Measurements from ENCODE around the gene CPTP. TPM values are rescaled to one million over a fixed set of nuclear protein-coding genes. Genes with fewer than 3 reads are reported as not detected.

CPTP gene
- total and polyA plus RNA-seq, 2 of the 13 experiments (the other 11 are each of a cell fraction or from before 2014, with no cell fraction given), result 5.5 to 9.3 TPM

DNA sequence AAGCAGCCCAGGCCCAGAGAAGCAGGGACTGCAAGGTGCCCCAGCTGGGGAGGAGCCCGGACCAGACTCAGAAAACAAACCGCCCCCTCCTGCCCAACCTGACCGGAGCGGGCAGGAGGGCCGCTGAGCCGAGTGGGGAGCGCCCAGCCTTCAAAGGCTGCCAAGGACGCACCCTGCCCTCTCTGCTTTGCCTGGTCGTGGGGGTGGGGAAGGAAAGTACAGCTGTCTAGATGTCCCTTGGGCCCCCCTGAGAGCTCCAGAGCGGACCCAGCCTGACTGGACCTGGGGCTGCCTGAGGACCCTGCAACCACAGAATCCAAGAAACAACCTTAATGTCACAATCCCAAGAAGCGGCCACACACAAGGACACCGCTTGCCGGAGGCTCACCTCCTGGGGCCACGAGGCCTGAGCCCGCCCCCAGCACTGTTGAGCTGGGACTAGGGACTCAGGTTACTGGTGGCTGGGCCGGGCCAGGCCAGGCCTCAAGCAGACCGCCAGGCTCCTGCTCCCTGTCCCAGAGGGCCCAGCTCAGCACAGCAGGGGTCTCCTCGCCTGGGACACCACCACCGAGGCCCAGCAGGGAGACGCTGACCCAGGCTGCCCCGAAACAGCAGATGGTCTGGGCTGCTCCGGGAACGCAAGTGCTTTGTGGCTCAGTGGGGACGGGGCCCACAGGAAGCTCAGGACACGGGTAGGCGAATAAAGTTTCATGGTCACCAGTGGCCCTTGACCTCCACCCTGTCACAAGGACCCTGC lies 23.2 kb downstream of the CPTP start (continued):
- no peak for TF ChIP-seq ZNF383 (CRISPR knock-in tag; IDR thresholded peaks at IDR 0.05; ENCODE audit: borderline replicate concordance)
- TF ChIP-seq, protein P1, sequence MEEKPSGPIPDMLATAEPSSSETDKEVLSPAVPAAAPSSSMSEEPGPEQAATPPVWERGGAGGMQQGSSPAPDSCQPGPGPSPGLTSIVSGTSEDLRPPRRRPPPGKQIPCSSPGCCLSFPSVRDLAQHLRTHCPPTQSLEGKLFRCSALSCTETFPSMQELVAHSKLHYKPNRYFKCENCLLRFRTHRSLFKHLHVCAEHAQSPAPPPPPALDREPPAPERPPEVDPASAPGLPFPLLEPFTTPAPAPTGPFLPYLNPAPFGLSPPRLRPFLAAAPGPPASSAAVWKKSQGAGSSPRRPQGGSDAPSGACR (CRISPR knock-in tag; IDR thresholded peaks at IDR 0.05), result no peak
- no peak for TF ChIP-seq BRCA1 (CRISPR knock-in tag; IDR thresholded peaks at IDR 0.05)
- no peak for TF ChIP-seq ZBTB20 (CRISPR knock-in tag; IDR thresholded peaks at IDR 0.05; ENCODE audit: borderline replicate concordance, low read depth)
- no peak for TF ChIP-seq KDM1A (CRISPR knock-in tag; IDR thresholded peaks at IDR 0.05)
- TF ChIP-seq, protein P2, sequence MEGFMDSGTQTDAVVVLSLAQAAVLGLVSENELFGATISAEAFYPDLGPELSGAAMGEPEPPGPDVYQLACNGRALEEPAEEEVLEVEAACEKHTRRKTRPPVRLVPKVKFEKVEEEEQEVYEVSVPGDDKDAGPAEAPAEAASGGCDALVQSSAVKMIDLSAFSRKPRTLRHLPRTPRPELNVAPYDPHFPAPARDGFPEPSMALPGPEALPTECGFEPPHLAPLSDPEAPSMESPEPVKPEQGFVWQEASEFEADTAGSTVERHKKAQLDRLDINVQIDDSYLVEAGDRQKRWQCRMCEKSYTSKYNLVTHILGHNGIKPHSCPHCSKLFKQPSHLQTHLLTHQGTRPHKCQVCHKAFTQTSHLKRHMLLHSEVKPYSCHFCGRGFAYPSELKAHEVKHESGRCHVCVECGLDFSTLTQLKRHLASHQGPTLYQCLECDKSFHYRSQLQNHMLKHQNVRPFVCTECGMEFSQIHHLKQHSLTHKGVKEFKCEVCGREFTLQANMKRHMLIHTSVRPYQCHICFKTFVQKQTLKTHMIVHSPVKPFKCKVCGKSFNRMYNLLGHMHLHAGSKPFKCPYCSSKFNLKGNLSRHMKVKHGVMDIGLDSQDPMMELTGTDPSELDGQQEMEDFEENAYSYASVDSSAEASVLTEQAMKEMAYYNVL (CRISPR knock-in tag; IDR thresholded peaks at IDR 0.05; ENCODE audit: borderline replicate concordance), result no peak
- TF ChIP-seq KAT8 (CRISPR knock-in tag; IDR thresholded peaks at IDR 0.05), result no peak; the same call in none of the 2 replicates
- TF ChIP-seq SIX4 (CRISPR knock-in tag; IDR thresholded peaks at IDR 0.05), result peak; percentile 73; the same call in 1 of the 2 replicates
- peak; percentile 74; the same call in 1 of the 2 replicates for TF ChIP-seq ZNF446 (CRISPR knock-in tag; IDR thresholded peaks at IDR 0.05)
- TF ChIP-seq ONECUT2 (CRISPR knock-in tag; IDR thresholded peaks at IDR 0.05), result no peak
- TF ChIP-seq, protein P3, sequence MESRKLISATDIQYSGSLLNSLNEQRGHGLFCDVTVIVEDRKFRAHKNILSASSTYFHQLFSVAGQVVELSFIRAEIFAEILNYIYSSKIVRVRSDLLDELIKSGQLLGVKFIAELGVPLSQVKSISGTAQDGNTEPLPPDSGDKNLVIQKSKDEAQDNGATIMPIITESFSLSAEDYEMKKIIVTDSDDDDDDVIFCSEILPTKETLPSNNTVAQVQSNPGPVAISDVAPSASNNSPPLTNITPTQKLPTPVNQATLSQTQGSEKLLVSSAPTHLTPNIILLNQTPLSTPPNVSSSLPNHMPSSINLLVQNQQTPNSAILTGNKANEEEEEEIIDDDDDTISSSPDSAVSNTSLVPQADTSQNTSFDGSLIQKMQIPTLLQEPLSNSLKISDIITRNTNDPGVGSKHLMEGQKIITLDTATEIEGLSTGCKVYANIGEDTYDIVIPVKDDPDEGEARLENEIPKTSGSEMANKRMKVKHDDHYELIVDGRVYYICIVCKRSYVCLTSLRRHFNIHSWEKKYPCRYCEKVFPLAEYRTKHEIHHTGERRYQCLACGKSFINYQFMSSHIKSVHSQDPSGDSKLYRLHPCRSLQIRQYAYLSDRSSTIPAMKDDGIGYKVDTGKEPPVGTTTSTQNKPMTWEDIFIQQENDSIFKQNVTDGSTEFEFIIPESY (CRISPR knock-in tag; IDR thresholded peaks at IDR 0.05), result no peak
- TF ChIP-seq ZNF136 (CRISPR knock-in tag; IDR thresholded peaks at IDR 0.05; ENCODE audit: low read depth), result peak; percentile 78; the same call in 1 of the 2 replicates
- TF ChIP-seq, protein P4, sequence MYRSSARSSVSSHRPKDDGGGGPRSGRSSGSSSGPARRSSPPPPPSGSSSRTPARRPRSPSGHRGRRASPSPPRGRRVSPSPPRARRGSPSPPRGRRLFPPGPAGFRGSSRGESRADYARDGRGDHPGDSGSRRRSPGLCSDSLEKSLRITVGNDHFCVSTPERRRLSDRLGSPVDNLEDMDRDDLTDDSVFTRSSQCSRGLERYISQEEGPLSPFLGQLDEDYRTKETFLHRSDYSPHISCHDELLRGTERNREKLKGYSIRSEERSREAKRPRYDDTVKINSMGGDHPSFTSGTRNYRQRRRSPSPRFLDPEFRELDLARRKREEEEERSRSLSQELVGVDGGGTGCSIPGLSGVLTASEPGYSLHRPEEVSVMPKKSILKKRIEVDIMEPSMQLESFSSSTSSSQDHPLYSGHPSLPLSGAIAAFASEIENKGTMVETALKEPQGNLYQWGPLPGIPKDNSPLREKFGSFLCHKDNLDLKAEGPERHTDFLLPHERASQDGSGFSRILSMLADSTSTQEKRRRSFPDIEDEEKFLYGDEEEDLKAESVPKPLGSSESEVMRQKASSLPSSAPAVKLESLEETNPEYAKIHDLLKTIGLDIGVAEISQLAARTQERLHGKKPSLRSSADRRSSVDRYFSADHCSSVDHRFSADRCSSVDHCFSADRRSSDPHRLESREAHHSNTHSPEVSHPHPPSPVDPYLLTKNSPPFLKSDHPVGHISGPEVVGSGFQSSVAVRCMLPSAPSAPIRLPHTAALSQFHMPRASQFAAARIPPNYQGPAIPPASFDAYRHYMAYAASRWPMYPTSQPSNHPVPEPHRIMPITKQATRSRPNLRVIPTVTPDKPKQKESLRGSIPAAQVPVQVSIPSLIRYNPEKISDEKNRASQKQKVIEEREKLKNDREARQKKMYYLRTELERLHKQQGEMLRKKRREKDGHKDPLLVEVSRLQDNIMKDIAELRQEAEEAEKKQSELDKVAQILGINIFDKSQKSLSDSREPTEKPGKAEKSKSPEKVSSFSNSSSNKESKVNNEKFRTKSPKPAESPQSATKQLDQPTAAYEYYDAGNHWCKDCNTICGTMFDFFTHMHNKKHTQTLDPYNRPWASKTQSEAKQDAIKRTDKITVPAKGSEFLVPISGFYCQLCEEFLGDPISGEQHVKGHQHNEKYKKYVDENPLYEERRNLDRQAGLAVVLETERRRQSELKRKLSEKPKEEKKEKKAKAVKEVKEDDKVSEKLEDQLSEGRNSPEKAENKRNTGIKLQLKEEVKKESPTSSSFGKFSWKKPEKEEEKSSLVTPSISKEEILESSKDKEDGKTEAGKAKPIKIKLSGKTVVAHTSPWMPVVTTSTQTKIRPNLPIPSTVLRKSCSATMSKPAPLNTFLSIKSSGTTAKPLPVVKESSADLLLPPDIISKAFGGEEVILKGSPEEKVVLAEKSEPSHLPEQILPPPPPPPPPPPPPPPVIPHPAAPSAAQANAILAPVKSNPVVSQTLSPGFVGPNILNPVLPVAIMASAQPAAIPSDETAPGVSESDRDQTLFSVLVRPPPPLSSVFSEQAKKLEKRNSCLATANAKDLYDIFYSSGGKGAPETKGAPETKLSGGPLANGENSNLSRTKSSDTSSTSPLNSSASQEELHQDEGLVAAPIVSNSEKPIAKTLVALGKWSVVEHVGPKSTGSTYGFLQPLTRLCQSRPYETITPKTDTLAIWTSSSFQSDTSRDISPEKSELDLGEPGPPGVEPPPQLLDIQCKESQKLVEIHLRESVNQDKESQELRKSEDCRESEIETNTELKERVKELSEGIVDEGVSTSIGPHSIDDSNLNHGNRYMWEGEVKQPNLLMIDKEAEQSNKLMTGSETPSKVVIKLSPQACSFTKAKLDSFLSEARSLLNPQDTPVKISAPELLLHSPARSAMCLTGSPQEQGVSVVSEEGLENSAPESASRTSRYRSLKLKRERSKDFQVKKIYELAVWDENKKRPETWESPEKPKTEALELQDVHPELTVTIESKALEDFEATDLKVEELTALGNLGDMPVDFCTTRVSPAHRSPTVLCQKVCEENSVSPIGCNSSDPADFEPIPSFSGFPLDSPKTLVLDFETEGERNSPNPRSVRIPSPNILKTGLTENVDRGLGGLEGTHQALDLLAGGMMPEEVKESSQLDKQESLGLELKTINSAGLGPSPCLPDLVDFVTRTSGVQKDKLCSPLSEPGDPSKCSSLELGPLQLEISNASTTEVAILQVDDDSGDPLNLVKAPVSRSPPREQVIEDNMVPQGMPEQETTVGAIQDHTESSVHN (CRISPR knock-in tag; IDR thresholded peaks at IDR 0.05), result no peak
- TF ChIP-seq, protein P5, sequence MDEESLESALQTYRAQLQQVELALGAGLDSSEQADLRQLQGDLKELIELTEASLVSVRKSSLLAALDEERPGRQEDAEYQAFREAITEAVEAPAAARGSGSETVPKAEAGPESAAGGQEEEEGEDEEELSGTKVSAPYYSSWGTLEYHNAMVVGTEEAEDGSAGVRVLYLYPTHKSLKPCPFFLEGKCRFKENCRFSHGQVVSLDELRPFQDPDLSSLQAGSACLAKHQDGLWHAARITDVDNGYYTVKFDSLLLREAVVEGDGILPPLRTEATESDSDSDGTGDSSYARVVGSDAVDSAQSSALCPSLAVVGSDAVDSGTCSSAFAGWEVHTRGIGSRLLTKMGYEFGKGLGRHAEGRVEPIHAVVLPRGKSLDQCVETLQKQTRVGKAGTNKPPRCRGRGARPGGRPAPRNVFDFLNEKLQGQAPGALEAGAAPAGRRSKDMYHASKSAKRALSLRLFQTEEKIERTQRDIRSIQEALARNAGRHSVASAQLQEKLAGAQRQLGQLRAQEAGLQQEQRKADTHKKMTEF (CRISPR knock-in tag; IDR thresholded peaks at IDR 0.05), result peak; percentile 63; the same call in 1 of the 2 replicates
